Activated T-helper 9 cell treated with anti-CD3 and anti-CD28 coated beads, Interleukin-2, amount 50 U/mL, for 16 hours (primary cell): ENCODE data around the gene NELFA.

Experiments used
- DNase-seq: peaks from one replicate; pipeline ENCODE4 v3.0.0-alpha.2; 2020; ENCODE audit warnings: low read depth

Gene NELFA

DNA sequence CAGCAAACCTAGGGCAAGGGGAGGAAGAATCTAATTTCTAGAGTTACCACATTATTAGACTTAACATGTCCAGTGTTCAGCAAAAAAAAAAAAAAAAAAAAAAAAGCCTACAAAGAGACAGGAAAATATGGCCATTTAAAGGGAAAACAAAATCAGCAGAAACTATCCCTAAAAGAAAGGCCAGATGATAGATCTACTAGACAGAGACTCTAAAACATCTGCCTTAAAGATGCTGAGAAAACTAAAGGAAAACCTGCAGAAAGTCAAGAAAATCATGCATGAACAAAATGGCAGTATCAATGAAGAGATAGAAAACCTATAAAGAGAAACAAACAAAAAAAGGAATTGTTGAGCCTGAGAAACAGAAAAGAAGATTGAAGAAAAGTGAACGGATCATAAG is 43.8 kb downstream of the NELFA start:
- no peak for DNase-seq

GRCh38 chr4:1964443-1964842 is 44.3 kb downstream of the NELFA start:
- DNase-seq: no peak

DNA sequence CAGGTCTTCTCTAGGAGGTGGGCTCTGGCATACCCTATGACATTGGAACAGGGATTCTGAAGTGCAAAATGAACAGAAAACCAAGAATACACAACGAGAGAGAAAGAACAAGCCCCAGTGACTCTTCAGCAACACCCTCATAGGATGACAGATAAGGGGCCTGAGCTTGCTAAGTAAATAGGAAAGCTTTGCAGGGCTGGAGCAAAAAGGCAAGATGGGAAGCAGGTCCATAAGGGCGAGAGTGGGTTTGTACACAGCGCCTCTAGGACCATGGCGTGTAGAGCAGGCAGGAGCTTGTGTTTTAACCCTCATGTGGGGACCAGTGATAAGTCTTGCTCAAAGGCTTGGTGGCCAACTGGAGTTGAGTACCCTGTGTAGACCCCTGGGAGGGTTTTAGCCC is 45.8 kb downstream of the NELFA start:
- DNase-seq: no peak

DNA sequence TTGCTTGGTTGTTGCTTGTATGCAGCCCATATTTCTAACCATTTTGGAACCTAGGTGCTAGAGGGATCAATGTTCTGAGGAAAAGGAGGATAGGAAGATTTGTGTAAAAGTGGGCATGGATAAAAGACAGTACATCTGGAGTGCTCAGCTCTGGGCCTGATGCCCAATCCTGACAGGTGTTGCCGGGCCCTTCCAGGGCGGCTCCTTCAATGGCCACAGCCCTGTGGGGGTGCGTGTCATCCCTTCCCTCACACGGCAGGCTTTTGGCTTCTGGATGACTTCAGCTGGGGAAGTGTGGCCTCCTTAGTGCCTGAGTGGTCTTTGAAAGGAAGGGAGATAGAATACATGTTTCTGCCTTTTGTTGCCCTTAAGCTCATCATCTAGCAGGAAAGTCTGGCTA is 47.2 kb downstream of the NELFA start:
- no peak for DNase-seq

GRCh38 chr4:1961038-1961437 is 47.7 kb downstream of the NELFA start:
- DNase-seq: no peak

DNA sequence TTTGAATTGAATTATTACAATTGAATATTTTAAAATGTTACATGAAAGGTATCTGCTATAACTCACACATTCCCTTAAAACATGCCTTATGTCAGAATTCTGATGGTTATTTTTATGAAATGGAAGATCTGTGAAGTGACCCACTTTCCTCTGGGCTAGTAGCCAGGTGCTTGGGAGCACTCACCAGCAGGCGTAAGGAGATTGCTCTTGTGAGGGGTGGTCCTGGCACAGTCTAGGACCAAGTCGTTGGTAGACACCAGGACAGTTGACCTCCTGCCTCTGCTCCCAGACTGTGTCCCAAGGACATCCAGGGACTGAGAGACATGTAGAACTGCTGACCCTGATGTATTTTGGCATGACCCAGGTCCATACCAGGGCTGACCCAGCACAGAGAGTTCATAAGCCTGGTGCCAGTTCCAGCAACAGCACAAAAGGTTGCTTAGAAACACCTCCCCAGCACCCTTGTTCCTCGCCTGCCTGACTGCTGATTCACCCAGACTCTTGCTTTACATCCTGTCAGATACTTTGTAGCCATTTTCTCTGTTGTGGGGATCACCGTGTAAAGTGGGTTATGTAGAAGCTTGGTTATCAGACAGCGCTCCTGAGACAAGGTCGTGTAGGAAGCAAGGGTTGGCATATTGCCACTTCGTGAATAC is 48.5 kb downstream of the NELFA start:
- DNase-seq: no peak

DNA sequence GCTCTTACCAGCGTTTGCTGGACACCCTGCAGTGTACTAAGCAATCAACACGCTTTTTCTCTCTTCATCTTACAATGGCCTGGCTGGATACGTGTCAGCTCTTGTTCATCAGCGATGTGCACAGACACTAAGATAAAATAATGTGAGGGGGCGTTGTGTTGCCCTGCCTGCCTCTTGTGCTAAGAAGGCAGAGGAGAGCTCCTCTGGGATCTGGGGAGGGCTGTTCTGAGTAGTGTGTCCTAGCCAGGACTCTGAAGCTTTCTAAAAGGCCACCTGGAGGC is 49.7 kb downstream of the NELFA start:
- DNase-seq: no peak

GRCh38 chr4:1958276-1959103 is 50.3 kb downstream of the NELFA start:
- no peak for DNase-seq

- DNase-seq: no peak
Measured at GRCh38 chr4:1956631-1957030, 52.1 kb downstream of the NELFA start.

DNA sequence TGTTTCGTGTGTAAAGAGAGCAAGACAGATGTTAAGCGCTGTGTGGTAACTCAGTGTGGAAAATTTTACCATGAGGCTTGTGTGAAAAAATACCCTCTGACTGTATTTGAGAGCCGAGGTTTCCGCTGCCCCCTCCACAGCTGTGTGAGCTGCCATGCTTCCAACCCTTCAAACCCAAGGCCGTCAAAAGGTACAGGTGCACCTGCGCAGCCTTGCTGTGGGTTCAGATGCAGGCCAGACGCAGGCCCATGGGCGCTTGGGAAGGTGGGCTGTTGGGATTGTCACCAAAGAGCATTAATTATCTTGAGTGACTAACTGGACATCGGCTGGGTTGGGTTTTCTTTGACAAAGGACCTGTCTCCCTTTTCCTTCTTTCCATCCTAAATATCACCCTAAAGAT is 55.4 kb downstream of the NELFA start:
- no peak for DNase-seq

DNA sequence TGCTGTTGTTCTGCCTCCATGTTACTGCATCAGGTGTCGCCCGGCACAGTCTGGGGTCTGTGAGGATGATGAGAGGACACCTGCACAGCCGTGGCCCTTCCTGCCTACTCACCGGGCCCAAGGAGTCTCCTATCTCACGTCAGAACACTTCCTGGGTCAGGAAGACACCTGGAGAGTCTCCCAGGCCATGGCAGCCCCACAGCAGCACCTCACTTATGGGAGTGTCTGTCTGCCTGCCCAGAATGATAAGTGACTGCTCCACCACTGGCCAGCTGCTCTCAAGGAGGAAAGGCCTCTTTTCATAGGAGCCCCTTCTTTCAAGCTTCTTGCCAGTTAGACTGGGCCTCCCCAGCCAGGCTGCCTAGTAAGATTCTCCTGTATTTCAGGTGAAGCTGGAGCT is 56.1 kb downstream of the NELFA start:
- DNase-seq: no peak

- DNase-seq: no peak
Measured at GRCh38 chr4:1952058-1952700, 56.6 kb downstream of the NELFA start.

DNA sequence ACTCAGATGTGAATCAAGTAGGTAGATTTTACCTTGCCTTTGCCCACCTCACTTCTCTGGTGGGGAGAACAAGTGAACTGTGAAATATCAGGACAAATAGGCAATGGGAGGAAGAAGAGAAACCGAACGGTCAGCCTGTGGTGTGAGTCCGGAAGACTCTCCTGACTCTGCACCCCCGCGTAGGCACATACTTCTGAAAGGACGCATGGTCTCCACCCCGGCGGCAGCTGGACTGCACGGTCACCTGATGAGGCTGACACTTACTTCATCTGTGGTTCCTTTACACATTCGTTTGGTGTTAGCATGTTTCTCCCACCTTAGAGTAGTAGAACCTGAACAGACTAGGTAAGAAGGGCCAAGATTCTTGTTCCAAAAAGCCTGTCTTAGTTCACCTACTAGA is 58.4 kb downstream of the NELFA start:
- DNase-seq: no peak

GRCh38 chr4:1948892-1949436 is 59.8 kb downstream of the NELFA start:
- no peak for DNase-seq

DNA sequence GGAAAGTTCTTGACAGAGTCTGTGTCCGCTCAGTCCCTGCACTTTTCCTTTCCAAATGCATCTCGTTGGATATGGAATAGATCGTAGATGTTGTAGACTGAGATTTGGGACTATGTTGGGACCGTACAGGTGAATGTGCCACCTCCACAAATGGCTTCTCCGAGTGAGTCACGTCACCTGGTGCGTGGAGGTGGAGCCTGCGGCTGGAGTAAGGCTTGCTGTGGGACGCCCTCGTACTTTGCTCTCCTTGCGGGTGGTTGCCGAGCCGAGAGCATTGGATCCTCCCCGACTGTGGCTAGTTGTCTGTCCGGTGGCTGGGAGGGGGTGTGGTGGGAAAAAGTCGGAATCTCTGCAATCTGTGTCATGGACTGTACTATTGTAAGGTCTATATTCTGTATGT is 60.5 kb downstream of the NELFA start:
- DNase-seq: no peak

DNA sequence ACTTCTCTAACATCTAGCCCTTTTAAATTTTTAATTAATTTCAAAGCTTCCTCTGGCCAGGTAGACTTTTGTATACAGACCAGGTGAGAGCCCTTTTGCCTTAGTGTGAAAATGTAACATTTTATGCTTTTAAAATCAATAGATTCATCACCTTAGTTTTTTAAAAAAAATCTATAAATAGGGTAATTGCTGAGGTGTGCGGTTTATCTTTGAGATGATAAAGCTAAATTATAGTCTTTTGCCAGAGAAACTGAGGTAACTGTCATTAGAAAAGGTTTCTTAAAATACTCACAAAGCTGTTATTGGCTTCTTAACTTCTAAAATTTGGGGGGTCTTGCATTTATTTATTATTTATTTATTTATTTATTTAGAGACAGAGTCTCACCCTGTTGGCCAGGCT is 62.9 kb downstream of the NELFA start:
- DNase-seq: no peak

- DNase-seq: no peak
Measured at GRCh38 chr4:1945124-1945895, 63.5 kb downstream of the NELFA start.

- no peak for DNase-seq
Measured at GRCh38 chr4:1943928-1944327, 64.8 kb downstream of the NELFA start.

- no peak for DNase-seq
Measured at GRCh38 chr4:1940566-1940965, 68.2 kb downstream of the NELFA start.

GRCh38 chr4:1939664-1940509 is 68.9 kb downstream of the NELFA start:
- no peak for DNase-seq

DNA sequence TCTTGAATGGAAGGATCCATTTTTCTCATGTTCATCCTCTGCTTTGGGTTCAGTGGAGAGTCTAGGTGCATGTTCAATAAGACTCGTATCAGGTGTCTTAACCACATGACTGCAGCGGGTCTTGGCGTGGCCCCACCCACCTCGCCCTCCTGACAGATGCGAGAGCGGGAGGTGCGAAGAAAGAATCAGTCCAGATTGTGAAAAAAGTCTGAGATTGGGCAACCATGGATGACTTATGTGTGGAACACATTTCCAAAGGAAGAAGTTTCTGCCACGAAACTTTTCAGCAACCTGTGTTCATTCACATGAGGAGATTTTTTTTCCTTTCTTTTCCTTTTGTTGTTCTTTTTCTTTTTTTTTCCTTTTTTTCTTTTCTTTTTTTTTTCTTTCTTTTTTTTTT is 70.7 kb downstream of the NELFA start:
- no peak for DNase-seq

DNA sequence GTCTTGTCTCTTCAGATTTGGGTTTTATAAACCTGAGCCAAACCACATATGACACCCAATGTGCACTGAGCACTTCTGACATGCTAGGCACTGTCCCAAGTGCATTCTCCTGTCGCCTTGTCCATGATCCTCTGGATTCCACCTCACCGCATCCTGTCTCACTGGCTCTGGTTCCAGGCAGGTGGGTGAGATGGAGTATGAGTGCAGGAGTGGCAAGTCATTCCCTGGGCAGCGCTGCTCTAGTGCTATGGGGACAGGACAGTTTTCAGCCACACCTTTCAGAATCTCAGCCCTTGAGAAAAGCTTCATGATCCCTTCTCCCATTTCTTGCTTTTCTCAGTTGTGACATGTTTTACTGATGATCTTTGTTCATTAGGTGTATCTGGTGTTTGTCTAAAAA is 71.2 kb downstream of the NELFA start:
- no peak for DNase-seq
